ENCODE results near the gene CHPT1.
"Not testable (repeated sequence)": the region's sequence is repeated elsewhere in the genome, so short reads cannot be mapped to it uniquely, and the experiment has no call there.

Gene CHPT1

GRCh38 chr12:101681627-101682026 lies 15.8 kb upstream of the CHPT1 start:
- not testable (repeated sequence) for DNase-seq (ENCODE audit: low read depth, low spot score)

- DNase-seq (ENCODE audit: low read depth, low spot score): no peak
Observed at GRCh38 chr12:101685092-101685491, 12.3 kb upstream of the CHPT1 start.

GRCh38 chr12:101686176-101686575 lies 11.3 kb upstream of the CHPT1 start:
- no peak for DNase-seq (ENCODE audit: low read depth, low spot score)

GRCh38 chr12:101690544-101691098 lies 6.8 kb upstream of the CHPT1 start:
- DNase-seq (ENCODE audit: low read depth, low spot score): no peak

DNA sequence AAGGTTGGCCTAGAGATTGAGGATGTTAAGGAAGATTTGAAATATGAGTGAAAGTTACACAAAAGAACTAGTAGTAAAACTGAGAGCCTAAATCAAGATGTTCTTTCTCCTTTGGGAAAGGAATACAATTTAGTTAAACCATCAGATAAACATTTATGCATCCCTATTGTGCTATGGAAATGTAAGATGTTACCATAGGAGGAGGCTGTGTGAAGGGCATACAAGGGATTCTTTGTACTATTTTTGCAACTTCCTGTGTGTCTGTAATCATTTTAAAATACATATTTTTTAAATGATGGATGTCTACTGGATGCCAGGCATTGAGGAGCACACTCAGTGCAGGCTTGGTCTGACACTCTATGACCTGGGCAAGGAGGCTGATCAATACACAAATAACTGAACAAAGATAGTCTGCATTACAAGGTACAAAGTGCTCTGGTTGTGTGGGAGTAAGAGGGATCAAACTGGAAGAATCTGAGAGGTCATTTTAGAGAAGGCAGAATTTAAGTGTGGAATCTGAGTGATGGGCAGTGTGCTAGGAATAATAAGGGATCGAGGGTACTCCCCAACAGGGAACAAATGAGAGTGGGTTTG lies 5.8 kb upstream of the CHPT1 start:
- DNase-seq (ENCODE audit: low read depth, low spot score): no peak

DNA sequence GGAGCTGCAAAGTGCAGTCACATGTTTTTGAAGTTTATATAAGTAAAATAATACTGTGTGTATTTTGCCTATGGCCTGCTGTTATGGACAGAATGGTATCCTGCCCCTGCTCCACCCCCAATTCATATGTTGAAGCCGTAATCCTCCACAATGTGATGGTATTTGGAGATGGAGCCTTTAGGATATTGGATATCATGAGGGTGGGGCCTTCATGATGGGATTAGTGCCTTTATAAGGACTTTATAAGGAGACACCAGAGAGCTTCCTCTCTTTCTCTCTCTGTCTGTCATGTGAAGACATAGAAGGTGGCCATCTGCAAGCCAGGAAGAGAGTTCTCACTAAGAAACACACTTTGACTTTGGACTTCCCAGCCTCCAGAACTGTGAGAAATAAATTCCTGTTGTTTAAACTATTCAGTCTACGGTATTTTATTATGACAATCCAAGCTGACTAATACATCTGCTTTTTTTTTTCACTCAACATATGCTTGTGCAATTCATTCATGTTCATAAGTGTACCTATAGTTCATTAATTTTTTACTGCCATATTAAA lies 3.1 kb upstream of the CHPT1 start:
- no peak for DNase-seq (ENCODE audit: low read depth, low spot score)

DNA sequence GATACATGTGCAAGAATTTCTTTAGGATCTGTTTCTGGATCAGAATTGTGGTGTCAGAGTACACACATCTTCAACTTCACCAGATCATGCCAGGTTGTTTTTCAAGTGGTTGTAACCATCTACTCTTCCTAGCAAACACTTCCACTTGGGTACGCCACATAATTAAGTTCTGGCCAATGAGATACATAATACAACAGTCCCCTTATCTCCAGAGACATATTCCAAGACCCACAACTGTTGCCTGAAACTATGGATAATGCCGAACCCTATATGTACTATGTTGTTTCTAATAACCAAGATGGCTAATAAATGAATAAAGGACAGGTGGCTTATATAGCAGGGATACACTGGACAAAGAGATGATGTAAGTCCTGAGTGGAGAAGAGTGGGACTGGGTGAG lies 2.5 kb upstream of the CHPT1 start:
- DNase-seq (ENCODE audit: low read depth, low spot score): no peak

DNA sequence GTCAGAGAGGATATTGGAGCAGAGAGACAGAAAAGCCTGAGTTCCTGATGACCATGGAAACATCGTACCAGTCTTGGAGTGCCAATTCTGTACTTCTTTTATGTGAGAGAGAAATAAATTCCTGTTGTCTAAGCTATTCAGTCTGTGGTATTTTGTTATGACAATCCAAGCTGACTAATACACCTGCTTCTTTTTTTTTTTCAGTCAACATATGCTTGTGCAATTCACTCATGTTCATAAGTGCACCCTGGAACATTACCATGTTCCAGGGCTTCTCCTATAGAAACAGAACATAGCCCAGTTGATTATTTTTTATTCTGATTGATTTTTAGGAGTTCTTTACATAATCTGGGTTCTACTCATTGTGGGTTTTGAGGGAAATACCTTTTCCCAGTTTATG lies 1.7 kb upstream of the CHPT1 start:
- no peak for DNase-seq (ENCODE audit: low read depth, low spot score)

GRCh38 chr12:101696251-101697196 lies 916 bp upstream of the CHPT1 start:
- no peak for DNase-seq (ENCODE audit: low read depth, low spot score)

- no peak for DNase-seq (ENCODE audit: low read depth, low spot score)
Observed at GRCh38 chr12:101697930-101698799, 725 bp downstream of the CHPT1 start.

DNA sequence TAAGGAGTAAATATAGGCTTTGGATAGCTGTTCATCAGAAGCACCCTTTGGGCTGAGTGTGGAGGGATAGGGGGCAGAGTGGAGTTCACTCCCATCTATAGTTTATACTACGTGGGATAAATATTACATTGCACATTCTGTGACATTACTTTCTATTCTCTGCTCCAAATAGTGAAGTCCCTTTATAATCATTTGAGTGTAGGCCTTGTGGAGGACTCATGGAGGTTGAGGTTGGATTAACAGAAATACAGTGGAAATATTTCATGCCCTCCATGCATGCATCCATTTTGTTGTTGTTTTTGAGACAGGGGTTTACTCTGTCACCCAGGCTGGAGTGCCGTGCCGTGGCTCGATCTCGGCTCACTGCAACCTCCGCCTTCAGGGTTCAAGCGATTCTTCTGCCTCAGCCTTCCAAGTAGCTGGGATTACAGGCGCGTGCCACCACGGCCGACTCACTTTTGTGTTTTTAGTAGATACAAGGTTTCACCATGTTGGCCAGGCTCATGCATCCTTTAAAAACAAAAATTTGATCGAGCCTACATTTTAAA lies 1.4 kb downstream of the CHPT1 start:
- DNase-seq (ENCODE audit: low read depth, low spot score): no peak

- no peak for DNase-seq (ENCODE audit: low read depth, low spot score)
Observed at GRCh38 chr12:101700299-101700820, 2.9 kb downstream of the CHPT1 start.

DNA sequence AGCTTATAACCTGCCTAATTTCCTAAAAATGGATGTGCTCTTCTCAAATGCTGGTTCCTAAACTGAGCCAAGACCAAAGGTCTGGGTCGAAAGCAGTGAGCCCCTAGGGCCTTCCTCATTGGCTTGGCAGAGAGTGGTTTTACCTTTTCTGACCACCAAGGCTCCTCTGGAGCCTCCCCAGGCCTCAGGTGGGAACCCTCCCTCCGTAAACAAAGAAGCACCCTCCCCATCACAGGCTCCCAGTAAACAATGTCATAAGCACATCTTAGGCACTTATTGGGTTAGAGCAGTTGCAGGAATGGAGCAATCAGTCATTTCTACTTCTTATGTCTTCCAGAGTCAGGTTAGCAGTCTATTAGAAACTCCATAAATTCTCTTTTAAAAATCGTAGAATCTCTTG lies 6.0 kb downstream of the CHPT1 start:
- DNase-seq (ENCODE audit: low read depth, low spot score): no peak

DNA sequence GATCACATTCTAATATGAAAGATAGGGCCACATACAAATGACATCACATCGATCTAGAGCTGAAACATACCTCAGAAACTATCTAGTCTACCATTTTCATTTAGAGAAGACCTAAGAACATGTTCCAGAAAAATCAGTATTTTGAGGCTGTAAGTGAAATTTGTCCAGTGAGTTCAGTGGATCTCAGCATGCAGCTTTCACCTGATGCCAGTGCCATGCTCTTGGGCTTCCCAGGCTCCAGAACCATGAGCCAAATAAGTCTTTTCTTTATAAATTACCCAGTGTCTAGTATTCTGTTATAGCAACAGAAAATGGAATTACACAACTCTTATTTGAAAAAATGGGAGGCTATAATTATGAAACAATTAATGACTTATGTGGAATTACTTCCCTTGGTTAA lies 9.0 kb downstream of the CHPT1 start:
- no peak for DNase-seq (ENCODE audit: low read depth, low spot score)

- no peak for DNase-seq (ENCODE audit: low read depth, low spot score)
Observed at GRCh38 chr12:101707131-101707782, 9.8 kb downstream of the CHPT1 start.

DNA sequence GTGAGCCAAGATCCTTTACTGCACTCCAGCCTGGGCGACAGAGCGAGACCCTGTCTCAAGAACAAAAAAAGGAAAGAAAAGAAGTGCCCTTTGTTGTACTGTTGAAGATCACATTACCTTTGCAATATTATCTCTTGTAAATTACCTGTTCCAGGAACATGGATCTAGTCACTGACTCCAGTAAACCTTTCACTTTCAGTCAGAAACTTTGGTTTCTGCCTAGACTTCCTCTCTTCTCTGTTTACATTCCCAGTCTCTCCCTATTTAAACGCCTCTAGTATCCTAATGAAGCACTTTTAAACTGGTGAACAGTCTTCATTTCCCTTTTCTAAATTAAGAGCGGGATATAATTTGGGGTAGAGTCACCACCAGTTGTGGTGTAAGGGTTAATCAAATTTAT lies 12.8 kb downstream of the CHPT1 start:
- DNase-seq (ENCODE audit: low read depth, low spot score): no peak

DNA sequence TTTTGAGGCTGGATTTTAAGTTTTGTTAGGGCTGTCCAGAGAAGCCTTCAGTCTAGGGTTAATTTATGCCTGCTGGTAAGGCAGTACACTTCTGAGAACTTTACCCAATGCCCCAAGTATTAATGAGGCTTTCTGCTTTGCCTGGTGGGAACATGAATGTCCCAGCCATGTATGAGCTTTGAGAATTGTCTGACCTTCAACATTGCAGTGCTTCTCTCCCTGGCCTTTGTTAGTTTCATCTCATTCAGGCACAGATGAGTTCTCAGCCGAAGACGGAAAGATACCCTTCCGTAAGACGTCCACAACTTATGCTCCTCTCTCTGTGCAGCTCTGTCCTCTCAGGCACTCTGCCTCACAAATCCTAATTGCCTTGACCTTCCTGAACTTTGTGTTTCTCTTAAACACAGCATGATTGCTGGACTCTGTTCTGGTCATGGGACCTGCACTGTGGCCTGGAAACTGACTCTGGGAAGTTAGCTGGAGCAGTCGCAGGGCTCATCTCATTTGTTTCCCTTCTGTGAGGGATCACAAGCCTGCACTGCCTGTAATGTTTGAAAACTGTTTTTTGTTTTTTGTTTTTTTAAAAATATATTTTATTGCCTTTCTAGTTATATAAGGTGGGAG lies 15.7 kb downstream of the CHPT1 start:
- DNase-seq (ENCODE audit: low read depth, low spot score): no peak

GRCh38 chr12:101713930-101714329 lies 16.5 kb downstream of the CHPT1 start:
- no peak for DNase-seq (ENCODE audit: low read depth, low spot score)

DNA sequence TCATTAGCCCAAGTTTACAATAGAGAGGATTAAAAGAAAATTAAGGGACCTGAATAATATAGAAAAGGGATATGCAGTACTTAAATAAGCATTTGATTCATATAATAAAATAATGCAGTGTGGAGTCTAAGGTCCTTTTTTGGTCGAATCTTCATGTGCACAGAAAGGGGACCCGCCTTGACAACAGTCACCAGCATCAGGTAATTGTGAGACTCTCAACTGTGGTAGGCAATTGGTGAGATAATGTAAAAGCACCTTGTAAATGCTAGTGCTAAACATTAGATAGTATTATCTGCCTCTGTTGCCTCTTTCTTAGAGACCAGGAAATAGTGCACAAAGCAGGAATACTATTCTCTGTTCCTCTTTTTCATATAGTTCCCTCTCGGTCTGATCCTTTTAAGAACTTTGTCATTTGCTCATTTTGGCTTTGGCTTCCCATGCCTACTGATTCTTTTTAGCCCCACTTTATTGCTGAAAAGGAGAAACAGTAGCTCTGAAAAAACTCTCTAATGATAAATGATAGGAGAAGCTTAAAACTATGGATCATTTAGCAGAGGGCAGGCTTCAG lies 17.5 kb downstream of the CHPT1 start:
- no peak for DNase-seq (ENCODE audit: low read depth, low spot score)

DNA sequence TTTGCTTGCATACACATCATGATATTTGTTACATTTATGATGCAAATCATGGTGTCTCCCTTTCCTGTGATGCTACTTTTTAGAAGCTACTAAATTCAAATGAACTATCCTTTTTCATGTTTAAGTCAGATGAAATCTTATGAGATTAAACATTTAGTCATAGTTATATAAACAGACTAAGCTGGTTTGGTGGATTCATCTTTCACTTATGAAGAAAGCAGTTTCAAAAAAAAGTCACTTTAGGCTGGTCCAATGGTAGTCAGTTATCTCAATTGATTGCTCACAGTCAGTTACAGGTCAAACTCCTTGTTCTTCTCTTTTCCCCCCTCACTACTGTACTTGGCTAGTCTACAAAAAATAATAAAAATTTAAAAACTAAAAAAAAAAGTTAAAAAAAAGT lies 22.1 kb downstream of the CHPT1 start:
- no peak for DNase-seq (ENCODE audit: low read depth, low spot score)

Data from iPS DF 19.7 (cell line).